Measurements from ENCODE around the gene CTPS2.

The CTPS2 gene

GRCh38 chrX:16559206-16559619 lies 153.3 kb downstream of the CTPS2 start:
- Histone ChIP-seq H3K4me1 (ENCODE audit: control insufficient read depth, insufficient read depth, low read length) (no peaks in the 10 kb centered on the region), H3K4me3 (ENCODE audit: low read length) (no peak overlapping the region), H3K36me3 (ENCODE audit: control insufficient read depth, insufficient read depth, low read length) (no peaks in the 10 kb centered on the region), H3K27ac (ENCODE audit: low read depth, low read length) (no peak overlapping the region), H3K9ac (ENCODE audit: low read length) (no peak overlapping the region), H3K27me3 (ENCODE audit: control insufficient read depth, insufficient read depth, low read length) (peaks cover 2% of the 10 kb centered on the region)

- no peaks in the 10 kb centered on the region for H3K36me3 ChIP-seq (ENCODE audit: control insufficient read depth, insufficient read depth, low read length)
- H3K27me3 ChIP-seq (ENCODE audit: control insufficient read depth, insufficient read depth, low read length): peaks cover 2% of the 10 kb centered on the region
These were observed 154.0 kb downstream of the CTPS2 start for GRCh38 chrX:16558489-16558888.

GRCh38 chrX:16552546-16552945 lies 159.9 kb downstream of the CTPS2 start:
- no peak overlapping the region for H3K4me3 ChIP-seq (ENCODE audit: low read length)
- no peak overlapping the region for H3K27ac ChIP-seq (ENCODE audit: low read depth, low read length)
- H3K4me1 ChIP-seq (ENCODE audit: control insufficient read depth, insufficient read depth, low read length): no peaks in the 10 kb centered on the region
- no peak overlapping the region for H3K9ac ChIP-seq (ENCODE audit: low read length)
- peaks cover 2% of the 10 kb centered on the region for H3K27me3 ChIP-seq (ENCODE audit: control insufficient read depth, insufficient read depth, low read length)
- H3K36me3 ChIP-seq (ENCODE audit: control insufficient read depth, insufficient read depth, low read length): no peaks in the 10 kb centered on the region

More at GRCh38 chrX:16558489-16558888, 154.0 kb downstream of the CTPS2 start:
- Histone ChIP-seq H3K27ac (ENCODE audit: low read depth, low read length) (no peak overlapping the region), H3K9ac (ENCODE audit: low read length) (no peak overlapping the region), H3K4me1 (ENCODE audit: control insufficient read depth, insufficient read depth, low read length) (no peaks in the 10 kb centered on the region), H3K4me3 (ENCODE audit: low read length) (no peak overlapping the region)

- peaks cover 5% of the 10 kb centered on the region for H3K27me3 ChIP-seq (ENCODE audit: control insufficient read depth, insufficient read depth, low read length)
These were observed 164.8 kb downstream of the CTPS2 start for GRCh38 chrX:16547644-16548043.

GRCh38 chrX:16544969-16545368 lies 167.5 kb downstream of the CTPS2 start:
- no peak overlapping the region for H3K27ac ChIP-seq (ENCODE audit: low read depth, low read length)
- H3K4me3 ChIP-seq (ENCODE audit: low read length): no peak overlapping the region
- H3K36me3 ChIP-seq (ENCODE audit: control insufficient read depth, insufficient read depth, low read length): no peaks in the 10 kb centered on the region
- no peaks in the 10 kb centered on the region for H3K4me1 ChIP-seq (ENCODE audit: control insufficient read depth, insufficient read depth, low read length)
- peaks cover 5% of the 10 kb centered on the region for H3K27me3 ChIP-seq (ENCODE audit: control insufficient read depth, insufficient read depth, low read length)
- no peak overlapping the region for H3K9ac ChIP-seq (ENCODE audit: low read length)

More at GRCh38 chrX:16547644-16548043, 164.8 kb downstream of the CTPS2 start:
- no peak overlapping the region for H3K27ac ChIP-seq (ENCODE audit: low read depth, low read length)
- H3K4me3 ChIP-seq (ENCODE audit: low read length): no peak overlapping the region
- no peak overlapping the region for H3K9ac ChIP-seq (ENCODE audit: low read length)
- H3K36me3 ChIP-seq (ENCODE audit: control insufficient read depth, insufficient read depth, low read length): no peaks in the 10 kb centered on the region
- no peaks in the 10 kb centered on the region for H3K4me1 ChIP-seq (ENCODE audit: control insufficient read depth, insufficient read depth, low read length)

Measured in rectal smooth muscle tissue (tissue), 1 donor.